HCT116 (cell line): ENCODE results near the gene EML3. TPM values are rescaled to one million over a fixed set of nuclear protein-coding genes. Genes with fewer than 3 reads are reported as not detected.

Experiments used
- ATAC-seq: fragments of 200-7000 bp; cut with Tn5 transposase; 2 replicates; pipeline ENCODE4 v1.9.1; 2020; ENCODE audit warnings: mild to moderate bottlenecking, moderate library complexity
- BruUV-seq: library from RNA; stranded (reverse); fragments of 400-500 nt; replicated peaks from 2 replicates; lab custom pipeline; 2021; lab: Mats Ljungman, UMichigan
- CTCF ChIA-PET: fragments of 300-600 bp; sonication (Branson Sonifier 250); formaldehyde crosslinking; loops from one replicate; lab custom pipeline; 2021; ENCODE audit warnings: antibody characterized with exemption; lab: Charles Lee
- POLR2A ChIA-PET: fragments of 300-600, 350-600 bp; sonication (Branson Sonifier 250); formaldehyde crosslinking; loops from one replicate; lab custom pipeline; 2021; ENCODE audit warnings: antibody characterized with exemption; lab: Charles Lee
- RAD21 ChIA-PET, 2 experiments: fragments of 300-600 bp; sonication (Branson Sonifier 250); formaldehyde crosslinking; loops; one replicate each; lab custom pipeline; 2023; ENCODE audit warnings: low total read pairs in 2 of 2; ENCODE audit not compliant: uncharacterized antibody in 2 of 2, unreplicated experiment in 2 of 2, low non-redundant PET in 1 of 2; lab: Charles Lee
- DNase-seq: peaks from one replicate; pipeline ENCODE4 v3.0.0-alpha.2; 2010; ENCODE audit warnings: low read depth, low spot score
- H2AFZ ChIP-seq: fragments of 200-600 bp; shearing (Covaris generic), sonication (generic); 2 replicates; pipeline ENCODE4 v1.6.1; 2017; ENCODE audit warnings: low read depth, mixed run types, mixed read lengths, antibody characterized with exemption, low read length; ENCODE audit not compliant: poor library complexity, severe bottlenecking
- H3K27ac ChIP-seq: 2 replicates; pipeline ENCODE4 v1.5.1; 2012; ENCODE audit warnings: low read depth, low read length
- H3K27me3 ChIP-seq: fragments of 200-600 bp; sonication (generic); 2 replicates; pipeline ENCODE4 v1.6.1; 2016; ENCODE audit warnings: mixed run types, low read length, mixed read lengths; ENCODE audit not compliant: insufficient read depth
- H3K36me3 ChIP-seq, 2 experiments: fragments of 200-500 bp in 1 of 2; fragments of 200-600 bp in 1 of 2; sonication (Bioruptor generic) in 1 of 2; sonication (generic) in 1 of 2; 2 replicates each; pipeline versions ENCODE4 v1.5.1 to v1.6.1; 2014 to 2016; ENCODE audit warnings: low read length in 2 of 2, inconsistent platforms in 1 of 2, mixed read lengths in 1 of 2, mixed run types in 1 of 2; ENCODE audit not compliant: insufficient read depth in 2 of 2, control insufficient read depth in 1 of 2
- H3K4me1 ChIP-seq, 2 experiments: fragments of 200-600 bp in 1 of 2; sonication (generic) in 1 of 2; 2 replicates each; pipeline versions ENCODE4 v1.5.1 to v1.6.1; 2012 to 2017; ENCODE audit warnings: low read length in 2 of 2, inconsistent platforms in 1 of 2, mild to moderate bottlenecking in 1 of 2, mixed read lengths in 1 of 2, mixed run types in 1 of 2, moderate library complexity in 1 of 2; ENCODE audit not compliant: insufficient read depth in 2 of 2, control insufficient read depth in 1 of 2
- H3K4me2 ChIP-seq: fragments of 200-600 bp; sonication (generic); 2 replicates; pipeline ENCODE4 v1.6.1; 2017; ENCODE audit warnings: mixed run types, low read length, mixed read lengths
- H3K4me3 ChIP-seq, 2 experiments: fragments of 200-600 bp in 1 of 2; sonication (generic) in 1 of 2; replicated peaks in 1 of 2; 2 replicates each; pipeline ENCODE4 v1.5.1; 2011 to 2016; ENCODE audit warnings: low read length in 2 of 2, control low read depth in 1 of 2, low read depth in 1 of 2, mild to moderate bottlenecking in 1 of 2, mixed read lengths in 1 of 2, mixed run types in 1 of 2
- H3K79me2 ChIP-seq: fragments of 200-600 bp; sonication (generic); 2 replicates; pipeline ENCODE4 v1.6.1; 2017; ENCODE audit warnings: mild to moderate bottlenecking, mixed run types, low read length, moderate library complexity, mixed read lengths; ENCODE audit not compliant: insufficient read depth
- H3K9ac ChIP-seq: fragments of 200-600 bp; sonication (generic); 2 replicates; pipeline ENCODE4 v1.6.1; 2016; ENCODE audit warnings: low read length, mixed read lengths
- H3K9me2 ChIP-seq: fragments of 200-600 bp; sonication (generic), shearing (Covaris generic); 2 replicates; pipeline ENCODE4 v1.6.1; 2017; ENCODE audit warnings: mixed run types, mild to moderate bottlenecking, moderate library complexity; ENCODE audit not compliant: insufficient read depth
- H3K9me3 ChIP-seq, 2 experiments: fragments of 200-500 bp in 1 of 2; fragments of 200-600 bp in 1 of 2; sonication (Bioruptor generic) in 1 of 2; sonication (generic) in 1 of 2; 2 replicates each; pipeline ENCODE4 v1.6.1; 2014 to 2017; ENCODE audit warnings: low read length in 2 of 2, mixed read lengths in 2 of 2, inconsistent platforms in 1 of 2, low read depth in 1 of 2, mild to moderate bottlenecking in 1 of 2, mixed run types in 1 of 2, moderate library complexity in 1 of 2; ENCODE audit not compliant: control insufficient read depth in 1 of 2, insufficient read depth in 1 of 2
- H4K20me1 ChIP-seq: fragments of 200-600 bp; sonication (generic), shearing (Covaris generic); 2 replicates; pipeline ENCODE4 v1.6.1; 2017; ENCODE audit warnings: mixed run types, mild to moderate bottlenecking, moderate library complexity; ENCODE audit not compliant: insufficient read depth
- EZH2 ChIP-seq: fragments of 200-600 bp; sonication (generic); IDR thresholded peaks from 2 replicates; pipeline ENCODE4 v1.6.1; 2017; ENCODE audit warnings: antibody characterized with exemption, mixed run types
- POLR2A ChIP-seq: IDR thresholded peaks from 2 replicates; pipeline ENCODE4 v1.7.0; 2011; ENCODE audit warnings: borderline replicate concordance; ENCODE audit not compliant: insufficient read depth, insufficient read length; ENCODE audit errors: extremely low read depth
- SIN3A ChIP-seq: IDR thresholded peaks from 2 replicates; pipeline ENCODE4 v1.6.1; 2012; ENCODE audit warnings: low read depth
- SP1 ChIP-seq: IDR thresholded peaks from 2 replicates; pipeline ENCODE4 v1.6.1; 2012; ENCODE audit warnings: low read depth
- SRF ChIP-seq: IDR thresholded peaks from 2 replicates; pipeline ENCODE4 v1.6.1; 2012; ENCODE audit warnings: low read depth
- TCF7L2 ChIP-seq: IDR thresholded peaks from 2 replicates; pipeline ENCODE4 v1.7.0; 2011; ENCODE audit warnings: borderline replicate concordance, inconsistent platforms; ENCODE audit not compliant: insufficient read depth, insufficient read length; ENCODE audit errors: extremely low read depth
- YY1 ChIP-seq: IDR thresholded peaks from 2 replicates; pipeline ENCODE4 v1.6.1; 2011; ENCODE audit warnings: low read length, low read depth, moderate library complexity, mild to moderate bottlenecking; ENCODE audit not compliant: insufficient replicate concordance; ENCODE audit errors: extremely low read depth
- ZFX ChIP-seq: fragments of 450-650 bp; IDR thresholded peaks from 2 replicates; pipeline ENCODE4 v1.6.1; 2017
- intact Hi-C: fragments of 100-400 bp; cut with micrococcal nuclease; formaldehyde crosslinking; loops from 2 replicates; pipeline ENCODE4 v1.10.0; 2022
- total RNA-seq: library from RNA; stranded (reverse); gene quantifications from one replicate; pipeline ENCODE4 v1.2.1, GENCODE V29; 2021; ENCODE audit not compliant: unreplicated experiment
- TF ChIP-seq, protein P1 (sequence below): IDR thresholded peaks from 2 replicates; pipeline ENCODE4 v1.6.1; 2012
- TF ChIP-seq, protein P2 (sequence below), 3 experiments: fragments of 200-600 bp in 1 of 3; sonication (generic) in 1 of 3; IDR thresholded peaks in 2 of 3; conservative IDR thresholded peaks in 1 of 3; 2 replicates each; pipeline ENCODE4 v1.5.1; 2012 to 2017; ENCODE audit warnings: low read depth in 2 of 3, low read length in 2 of 3, antibody characterized with exemption in 1 of 3, borderline replicate concordance in 1 of 3, control low read depth in 1 of 3, mild to moderate bottlenecking in 1 of 3, mixed read lengths in 1 of 3, mixed run types in 1 of 3, moderate library complexity in 1 of 3; ENCODE audit not compliant: insufficient read depth in 1 of 3
- TF ChIP-seq, protein P3 (sequence below): IDR thresholded peaks from 2 replicates; pipeline ENCODE4 v1.6.1; 2012

EML3 gene
- total RNA-seq, 1 experiment from 2014 or later: 124 TPM

DNA sequence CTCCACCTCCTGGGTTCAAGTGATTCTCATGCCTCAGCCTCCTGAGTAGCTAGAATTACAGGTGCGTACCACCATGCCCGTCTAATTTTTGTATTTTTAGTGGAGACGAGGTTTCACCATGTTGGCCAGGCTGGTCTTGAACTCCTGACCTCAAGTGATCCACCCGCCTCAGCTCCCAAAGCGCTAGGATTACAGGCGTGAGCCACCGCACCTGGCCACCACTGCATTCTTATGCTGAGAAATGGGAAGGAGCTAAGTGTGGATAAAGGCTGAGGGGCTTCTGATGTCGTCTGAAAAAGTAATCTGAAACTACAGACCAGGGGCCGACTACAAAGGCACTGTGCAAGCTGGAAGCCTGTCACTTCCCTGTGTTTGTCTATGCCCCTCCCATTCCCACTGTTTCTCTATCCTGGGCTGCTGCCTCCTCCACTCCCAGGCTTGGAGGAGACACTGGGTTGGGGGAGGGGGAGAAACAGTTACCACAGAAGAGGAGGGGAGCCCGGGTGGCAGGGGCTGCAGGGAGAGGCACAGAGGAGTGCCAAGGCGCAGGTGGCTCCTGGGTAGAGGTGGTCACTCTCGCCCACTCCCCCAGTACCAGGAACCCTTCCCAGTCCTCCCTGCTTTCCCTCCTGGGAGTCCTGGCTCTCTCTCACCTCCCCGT is 8.0 kb downstream of the EML3 start:
- ATAC-seq (no peak), DNase-seq (no peak)
- Histone ChIP-seq H3K27ac (no peak overlapping the region), H3K36me3 (peaks cover 0 to 3% of the 10 kb centered on the region in 2 experiments; a peak in 2 of 4 replicates), H2AFZ (no peak overlapping the region), H3K27me3 (no peaks in the 10 kb centered on the region), H4K20me1 (no peaks in the 10 kb centered on the region), H3K79me2 (peaks cover 20% of the 10 kb centered on the region), H3K4me2 (no peak overlapping the region), H3K9ac (no peak overlapping the region), H3K9me3 (no peaks in the 10 kb centered on the region), H3K4me1 (peaks cover 5 to 30% of the 10 kb centered on the region in 2 experiments), H3K4me3 (no peak overlapping the region), H3K9me2 (no peaks in the 10 kb centered on the region)
- ChIA-PET POLR2A (interaction anchor here (4.5 kb wide), 1 partner anchor 13 kb away, joined by 40 read pairs; the partner anchor contains the start of gene TUT1), CTCF (no interaction called here), RAD21 (no interaction called here)
- intact Hi-C loops: no loop called here
- TF ChIP-seq, protein P1, sequence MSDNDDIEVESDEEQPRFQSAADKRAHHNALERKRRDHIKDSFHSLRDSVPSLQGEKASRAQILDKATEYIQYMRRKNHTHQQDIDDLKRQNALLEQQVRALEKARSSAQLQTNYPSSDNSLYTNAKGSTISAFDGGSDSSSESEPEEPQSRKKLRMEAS: no peak
- TF ChIP-seq POLR2A: no peak
- TF ChIP-seq ZFX: no peak
- no TSS peak for BruUV-seq

DNA sequence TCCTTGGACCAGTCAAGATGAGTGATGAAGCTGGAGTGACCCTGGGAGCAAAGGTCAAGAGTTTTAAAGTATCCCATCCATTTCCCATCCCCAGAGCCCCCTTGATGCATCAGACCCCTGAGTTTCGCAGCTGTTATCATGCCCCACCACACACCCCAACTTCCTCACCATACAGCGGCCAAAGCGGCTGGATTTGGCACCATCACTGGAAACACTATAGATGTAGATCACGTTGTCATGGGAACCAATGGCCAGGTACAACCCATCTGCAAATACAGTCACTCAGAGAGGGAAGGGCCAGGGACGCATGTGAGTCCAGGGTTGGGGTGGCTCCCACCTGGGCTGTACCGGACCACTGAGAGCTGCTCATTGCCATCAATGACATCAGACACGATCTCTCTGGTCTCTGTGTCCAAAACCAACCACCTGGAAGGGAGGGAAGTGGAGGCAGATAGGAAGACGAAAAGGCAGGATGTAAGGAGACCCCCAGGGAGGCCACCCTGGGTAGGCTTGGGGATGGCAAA is 8.7 kb downstream of the EML3 start:
- Histone ChIP-seq H3K4me3 (no peak overlapping the region), H3K27ac (no peak overlapping the region), H2AFZ (no peak overlapping the region), H4K20me1 (no peaks in the 10 kb centered on the region), H3K9me2 (no peaks in the 10 kb centered on the region), H3K4me1 (peaks cover 7 to 37% of the 10 kb centered on the region in 2 experiments), H3K27me3 (no peaks in the 10 kb centered on the region), H3K79me2 (peaks cover 27% of the 10 kb centered on the region), H3K36me3 (peaks cover 0 to 4% of the 10 kb centered on the region in 2 experiments; a peak in 2 of 4 replicates), H3K4me2 (no peak overlapping the region), H3K9me3 (no peaks in the 10 kb centered on the region)
- RAD21 ChIA-PET: no interaction called here
- no TSS peak for BruUV-seq
- DNase-seq: no peak
- CTCF ChIA-PET: no interaction called here
- intact Hi-C loops: no loop called here
- ATAC-seq: no peak
- POLR2A ChIA-PET: interaction anchor here (4.5 kb wide), 1 partner anchor 12 kb away, joined by 40 read pairs; the partner anchor contains the start of gene TUT1
- TF ChIP-seq SRF (no peak), TCF7L2 (no peak), SP1 (no peak), SIN3A (no peak), YY1 (no peak), EZH2 (no peak), ZFX (no peak)
- TF ChIP-seq, protein P2, sequence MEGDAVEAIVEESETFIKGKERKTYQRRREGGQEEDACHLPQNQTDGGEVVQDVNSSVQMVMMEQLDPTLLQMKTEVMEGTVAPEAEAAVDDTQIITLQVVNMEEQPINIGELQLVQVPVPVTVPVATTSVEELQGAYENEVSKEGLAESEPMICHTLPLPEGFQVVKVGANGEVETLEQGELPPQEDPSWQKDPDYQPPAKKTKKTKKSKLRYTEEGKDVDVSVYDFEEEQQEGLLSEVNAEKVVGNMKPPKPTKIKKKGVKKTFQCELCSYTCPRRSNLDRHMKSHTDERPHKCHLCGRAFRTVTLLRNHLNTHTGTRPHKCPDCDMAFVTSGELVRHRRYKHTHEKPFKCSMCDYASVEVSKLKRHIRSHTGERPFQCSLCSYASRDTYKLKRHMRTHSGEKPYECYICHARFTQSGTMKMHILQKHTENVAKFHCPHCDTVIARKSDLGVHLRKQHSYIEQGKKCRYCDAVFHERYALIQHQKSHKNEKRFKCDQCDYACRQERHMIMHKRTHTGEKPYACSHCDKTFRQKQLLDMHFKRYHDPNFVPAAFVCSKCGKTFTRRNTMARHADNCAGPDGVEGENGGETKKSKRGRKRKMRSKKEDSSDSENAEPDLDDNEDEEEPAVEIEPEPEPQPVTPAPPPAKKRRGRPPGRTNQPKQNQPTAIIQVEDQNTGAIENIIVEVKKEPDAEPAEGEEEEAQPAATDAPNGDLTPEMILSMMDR (IDR thresholded peaks at IDR 0.05 in 2 of 3, conservative IDR thresholded peaks at IDR 0.05 in 1 of 3; ENCODE audit: borderline replicate concordance in 1 of 3, insufficient read depth in 1 of 3, low read depth in 2 of 3, low read length in 2 of 3): no peak
- TF ChIP-seq, protein P1: no peak
- TF ChIP-seq, protein P3, sequence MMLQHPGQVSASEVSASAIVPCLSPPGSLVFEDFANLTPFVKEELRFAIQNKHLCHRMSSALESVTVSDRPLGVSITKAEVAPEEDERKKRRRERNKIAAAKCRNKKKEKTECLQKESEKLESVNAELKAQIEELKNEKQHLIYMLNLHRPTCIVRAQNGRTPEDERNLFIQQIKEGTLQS: no peak
- TF ChIP-seq, all 23 proteins: peak for 0
- no peak overlapping the region for H3K9ac ChIP-seq
